ENCODE results near the gene SPNS3.

Gene SPNS3, protein sequence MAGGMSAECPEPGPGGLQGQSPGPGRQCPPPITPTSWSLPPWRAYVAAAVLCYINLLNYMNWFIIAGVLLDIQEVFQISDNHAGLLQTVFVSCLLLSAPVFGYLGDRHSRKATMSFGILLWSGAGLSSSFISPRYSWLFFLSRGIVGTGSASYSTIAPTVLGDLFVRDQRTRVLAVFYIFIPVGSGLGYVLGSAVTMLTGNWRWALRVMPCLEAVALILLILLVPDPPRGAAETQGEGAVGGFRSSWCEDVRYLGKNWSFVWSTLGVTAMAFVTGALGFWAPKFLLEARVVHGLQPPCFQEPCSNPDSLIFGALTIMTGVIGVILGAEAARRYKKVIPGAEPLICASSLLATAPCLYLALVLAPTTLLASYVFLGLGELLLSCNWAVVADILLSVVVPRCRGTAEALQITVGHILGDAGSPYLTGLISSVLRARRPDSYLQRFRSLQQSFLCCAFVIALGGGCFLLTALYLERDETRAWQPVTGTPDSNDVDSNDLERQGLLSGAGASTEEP

DNA sequence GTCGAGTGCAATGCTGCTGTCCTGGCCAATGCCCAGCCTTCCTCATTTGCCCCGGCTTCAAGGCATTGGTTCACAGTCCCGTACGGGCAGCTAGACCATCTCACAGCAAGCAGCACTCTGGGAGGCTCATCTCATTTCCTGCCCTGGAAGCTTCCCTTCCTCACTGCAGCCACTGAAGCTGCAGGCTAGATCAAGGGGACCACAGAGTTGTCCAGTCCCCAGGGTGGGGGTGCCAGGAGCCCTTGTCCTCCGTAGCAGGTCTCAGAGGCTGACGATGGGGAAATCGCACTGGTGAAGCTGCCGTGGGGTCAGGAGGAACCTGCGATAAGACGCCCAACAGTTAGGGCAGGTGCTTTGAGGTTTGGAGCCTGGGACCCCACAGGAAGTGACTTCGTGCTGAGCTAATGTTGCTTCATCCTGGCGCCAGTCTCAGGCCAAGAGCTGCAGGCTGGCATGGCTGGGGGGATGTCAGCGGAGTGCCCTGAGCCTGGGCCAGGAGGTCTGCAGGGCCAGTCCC, at the start of gene SPNS3:
Gene SPNS3, plus strand, starts transcription at position 426 of the 517 bp plus-strand sequence. Its CDS starts 28 bp downstream, at position 454.
- DNase-seq (ENCODE audit: low spot score), result no peak

DNA sequence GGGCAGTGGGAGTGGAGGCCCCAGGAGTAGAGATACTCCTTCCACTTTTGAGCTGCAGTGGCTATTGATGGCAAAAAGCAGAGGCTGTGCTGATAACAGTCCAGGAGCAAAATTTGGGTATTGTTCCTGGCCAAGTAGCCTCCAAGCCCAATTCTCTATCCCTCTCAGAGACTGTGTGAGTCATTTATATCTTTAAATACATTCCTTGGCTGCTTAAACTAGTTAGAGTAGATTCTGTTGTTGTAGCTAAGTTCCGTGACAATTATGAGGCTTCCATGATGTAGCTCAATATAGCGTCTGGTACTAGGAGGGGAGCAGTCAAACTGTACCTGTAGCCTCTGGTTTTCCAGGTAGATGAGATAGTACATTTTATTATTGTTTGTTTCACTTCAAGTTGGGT, 47.3 kb upstream of the SPNS3 start:
- DNase-seq (ENCODE audit: low spot score), result no peak

DNA sequence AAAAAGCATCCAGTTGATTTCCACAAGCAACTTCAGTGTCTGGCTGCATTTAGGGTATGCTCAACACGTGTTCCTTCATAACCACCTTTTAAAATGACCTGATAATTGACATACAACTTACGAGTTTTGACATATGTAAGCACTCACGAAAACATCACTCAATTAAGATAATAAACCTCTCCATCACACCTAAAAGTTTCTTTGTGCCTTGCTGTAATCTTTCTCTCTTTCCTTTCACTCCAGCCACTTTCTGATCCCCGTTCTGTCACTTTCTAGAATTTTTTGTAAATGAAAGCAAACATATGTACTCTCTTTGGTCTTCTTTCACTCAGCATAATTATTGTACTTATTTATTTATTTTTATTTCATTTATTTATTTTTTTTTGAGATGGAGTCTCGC, 46.6 kb upstream of the SPNS3 start:
- DNase-seq (ENCODE audit: low spot score), result no peak

DNA sequence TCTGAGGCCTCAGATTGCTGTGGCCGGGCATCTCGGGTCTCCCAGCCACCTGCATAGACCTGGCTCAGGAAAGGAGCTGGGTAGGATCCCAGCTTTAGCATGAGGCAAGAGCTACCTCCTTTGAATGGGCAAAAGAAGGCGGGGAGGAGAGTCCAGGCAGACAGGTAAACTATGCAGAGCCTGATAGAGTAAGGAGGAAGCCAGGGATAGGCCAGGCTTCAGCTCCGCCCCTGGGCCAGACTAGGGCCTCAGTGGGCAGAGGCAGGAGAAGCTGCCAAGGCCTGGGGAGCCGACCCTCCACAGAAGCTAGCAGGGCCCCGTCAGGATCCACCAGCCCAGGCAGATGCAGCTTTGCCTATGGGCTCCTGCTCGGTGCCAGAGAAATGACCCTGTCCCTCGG, 44.7 kb upstream of the SPNS3 start:
- DNase-seq (ENCODE audit: low spot score), result no peak

DNA sequence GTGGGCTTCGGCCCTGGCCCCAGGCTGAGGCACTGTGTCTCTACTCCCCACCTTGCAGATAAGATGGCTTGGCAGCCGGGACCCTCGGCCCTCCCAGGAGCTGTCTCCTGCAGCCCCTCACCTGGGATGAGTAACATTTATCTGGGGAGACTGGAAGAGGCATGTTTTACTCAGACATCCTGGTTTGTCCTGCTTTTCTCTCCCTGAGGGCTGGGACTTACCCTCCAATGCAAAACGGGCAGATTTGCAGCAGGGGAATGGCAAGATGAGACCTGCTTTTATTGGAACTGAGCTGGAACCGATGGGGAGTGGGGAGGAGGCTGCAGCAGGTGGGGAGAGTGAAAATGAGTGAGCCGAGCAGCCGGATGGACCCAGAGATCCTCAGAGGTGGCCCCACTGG, 39.9 kb upstream of the SPNS3 start:
- DNase-seq (ENCODE audit: low spot score), result no peak

DNA sequence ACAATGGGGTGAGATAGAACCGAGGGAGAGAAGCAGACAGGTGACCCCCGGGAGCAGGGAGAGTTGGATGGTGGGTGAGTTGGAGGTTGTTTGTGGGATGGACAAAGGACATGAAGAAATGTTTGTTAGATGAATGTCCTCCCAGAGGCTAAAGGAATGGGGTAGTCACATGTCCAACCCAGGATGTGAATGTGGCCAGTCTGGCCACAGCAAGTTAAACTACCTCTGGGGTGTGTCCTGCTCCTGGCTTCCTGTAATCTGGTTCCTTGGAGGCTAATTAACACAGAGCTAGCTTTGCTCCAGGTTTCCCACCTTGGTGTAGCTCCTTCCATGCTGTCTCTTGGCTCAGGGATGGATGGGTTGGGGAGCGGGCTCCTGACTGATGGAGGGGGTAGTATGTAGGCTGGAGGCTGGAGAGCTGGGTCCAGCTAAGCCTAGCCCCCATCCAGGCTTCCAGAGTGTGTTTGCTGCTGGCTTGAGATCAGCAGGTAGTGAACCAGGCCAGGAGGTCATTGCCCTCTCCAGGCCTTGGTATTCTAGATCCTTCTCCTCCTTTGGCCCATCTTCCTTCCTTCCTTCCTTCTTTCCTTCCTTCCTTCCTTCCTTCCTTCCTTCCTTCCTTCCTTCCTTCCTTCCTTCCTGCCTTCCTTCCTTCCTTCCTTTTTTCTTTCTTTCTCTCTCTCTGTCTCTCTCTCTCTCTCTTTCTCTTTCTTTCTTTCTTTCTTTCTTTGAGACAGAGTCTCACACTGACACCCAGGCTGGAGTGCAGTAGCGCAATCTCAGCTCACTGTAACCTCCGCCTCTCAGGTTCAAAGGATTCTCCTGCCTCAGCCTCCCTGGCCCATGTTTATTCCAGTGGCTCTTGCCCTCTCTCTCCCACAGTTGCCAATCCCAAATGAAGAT, 39.3 kb upstream of the SPNS3 start:
- no peak for DNase-seq (ENCODE audit: low spot score)

DNA sequence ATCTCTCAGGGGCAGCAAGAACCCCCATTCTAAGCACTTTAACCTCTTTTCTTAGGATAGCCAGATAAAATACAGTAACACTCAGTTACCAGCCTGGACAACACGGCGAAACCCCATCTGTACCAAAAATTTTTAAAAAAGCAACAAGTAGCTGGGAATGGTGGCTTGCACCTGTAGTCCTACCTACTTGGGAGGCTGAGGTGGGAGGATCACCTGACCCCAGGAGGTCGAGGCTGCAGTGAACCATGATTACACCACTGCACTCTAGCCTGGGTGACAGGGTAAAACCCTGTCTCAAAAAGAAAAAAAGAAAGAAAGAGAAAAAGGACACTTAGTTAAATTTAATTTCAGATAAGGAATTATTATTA, 38.6 kb upstream of the SPNS3 start:
- no peak for DNase-seq (ENCODE audit: low spot score)

DNA sequence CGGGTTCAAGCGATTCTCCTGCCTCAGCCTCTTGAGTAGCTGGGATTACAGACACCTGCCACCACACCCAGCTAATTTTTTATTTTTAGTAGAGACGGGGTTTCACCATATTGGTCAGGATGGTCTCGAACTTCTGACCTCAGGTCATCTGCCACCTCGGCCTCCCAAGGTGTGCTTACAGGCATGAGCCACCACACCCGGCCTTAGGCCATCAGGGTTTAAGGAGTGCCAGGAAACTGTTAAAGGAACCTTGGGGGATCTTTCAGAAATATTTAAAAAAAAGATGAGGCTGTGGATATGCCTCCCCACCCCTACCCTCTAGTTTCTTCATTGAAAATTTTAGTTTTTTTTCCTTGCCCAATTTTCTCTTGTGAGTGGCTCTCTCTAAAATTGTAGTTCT, 35.9 kb upstream of the SPNS3 start:
- no peak for DNase-seq (ENCODE audit: low spot score)

DNA sequence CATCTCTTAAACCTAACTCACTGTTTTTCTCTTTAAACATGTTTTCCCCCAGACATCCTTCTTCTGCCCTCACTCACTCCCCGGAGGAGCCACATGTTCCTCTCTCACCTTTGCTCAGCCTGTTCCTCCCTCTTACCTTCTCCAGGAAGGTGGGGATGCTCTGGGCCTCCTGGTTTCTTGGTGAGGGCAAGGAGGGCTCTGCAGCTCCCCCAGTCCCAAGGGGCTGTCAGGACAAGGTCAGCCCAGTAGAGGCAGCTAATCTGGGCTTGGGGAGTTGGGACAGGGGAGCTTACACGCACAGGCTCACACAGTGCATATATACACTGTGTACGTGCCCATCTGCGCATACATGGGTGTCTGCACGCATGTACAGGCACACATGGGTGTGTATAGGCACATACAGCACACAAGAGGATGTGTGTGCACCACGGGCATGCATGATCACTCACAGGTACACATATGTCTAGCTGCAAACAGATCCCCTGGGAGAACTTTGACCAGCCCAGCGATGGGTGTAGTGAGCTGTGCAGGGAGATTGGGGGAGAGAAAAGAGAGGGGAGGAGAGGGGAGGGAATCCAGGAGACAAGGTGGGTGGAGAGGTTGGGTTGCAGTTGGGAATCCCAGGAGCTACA, 28.6 kb upstream of the SPNS3 start:
- DNase-seq (ENCODE audit: low spot score), result no peak

DNA sequence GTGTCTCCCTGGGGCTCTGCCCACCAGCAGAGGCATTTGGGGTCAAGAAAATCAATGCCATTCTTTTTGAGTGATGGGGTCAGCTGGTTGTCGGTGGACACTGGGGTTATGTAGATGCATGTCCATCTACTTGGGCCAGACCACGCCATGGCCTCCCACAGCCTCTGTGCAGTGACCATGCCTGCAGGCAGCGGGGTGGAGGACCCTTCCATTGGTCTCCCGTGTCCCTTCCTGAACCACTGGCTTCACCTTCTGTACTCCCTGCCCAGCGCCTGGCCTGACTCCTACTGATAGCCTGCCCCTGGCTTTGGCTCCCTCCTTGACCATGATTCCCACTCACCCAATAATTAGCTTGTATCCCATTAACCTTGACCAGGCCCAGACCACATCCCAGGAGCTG, 28.0 kb upstream of the SPNS3 start:
- no peak for DNase-seq (ENCODE audit: low spot score)

DNA sequence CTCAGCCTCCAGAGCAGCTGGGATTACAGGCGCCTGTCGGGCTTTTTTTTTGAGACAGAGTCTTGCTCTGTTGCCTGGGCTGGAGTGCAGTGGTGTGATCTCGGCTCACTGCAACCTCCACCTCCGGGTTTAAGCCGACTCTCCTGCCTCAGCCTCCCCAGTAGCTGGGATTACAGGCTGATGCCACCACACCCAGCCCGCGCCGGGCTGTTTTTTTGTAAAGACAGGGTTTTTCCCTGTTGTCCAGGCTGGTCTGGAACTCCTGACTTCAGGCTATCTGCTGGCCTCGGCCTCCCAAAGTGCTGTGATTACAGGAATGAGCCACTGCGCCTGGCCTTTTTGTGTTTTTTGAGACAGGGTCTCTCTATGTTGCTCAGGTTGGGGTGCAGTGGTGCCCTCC, 27.4 kb upstream of the SPNS3 start:
- no peak for DNase-seq (ENCODE audit: low spot score)

DNA sequence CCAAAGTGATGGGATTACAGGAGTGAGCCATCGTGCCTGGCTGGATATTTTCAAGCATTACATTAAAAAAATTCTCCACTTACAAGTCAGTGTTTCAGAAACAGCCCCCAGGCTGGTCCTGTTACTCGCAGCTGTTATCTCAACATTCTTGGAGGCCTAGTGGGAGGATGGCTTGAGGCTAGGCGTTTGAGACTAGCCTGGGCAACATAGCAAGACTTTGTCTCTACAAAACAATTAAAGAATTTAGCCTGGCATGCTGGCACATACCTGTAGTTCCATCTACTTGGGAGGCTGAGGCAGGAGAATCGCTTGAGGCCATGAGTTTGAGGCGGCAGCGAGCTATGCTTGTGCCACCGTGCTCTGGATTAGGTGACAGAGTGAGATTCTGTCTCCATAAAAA, 26.5 kb upstream of the SPNS3 start:
- DNase-seq (ENCODE audit: low spot score), result no peak

DNA sequence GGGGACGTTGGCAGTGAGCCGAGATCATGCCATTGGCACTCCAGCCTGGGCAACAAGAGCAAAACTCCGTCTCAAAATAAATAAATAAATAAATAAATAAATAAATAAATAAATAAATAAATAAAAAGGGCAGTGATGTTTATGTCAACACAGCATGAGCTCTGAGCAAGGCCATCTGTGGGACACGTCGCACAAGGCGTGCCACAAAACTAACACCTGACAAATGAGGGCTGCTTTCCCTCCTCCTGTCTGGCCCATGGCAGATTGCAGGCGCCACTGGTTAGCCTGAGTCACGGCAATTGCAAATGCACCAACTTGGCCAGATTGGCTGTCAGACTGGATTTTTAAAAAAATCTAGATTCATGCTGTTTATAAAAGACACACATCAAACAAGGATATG, 25.9 kb upstream of the SPNS3 start:
- DNase-seq (ENCODE audit: low spot score), result no peak

DNA sequence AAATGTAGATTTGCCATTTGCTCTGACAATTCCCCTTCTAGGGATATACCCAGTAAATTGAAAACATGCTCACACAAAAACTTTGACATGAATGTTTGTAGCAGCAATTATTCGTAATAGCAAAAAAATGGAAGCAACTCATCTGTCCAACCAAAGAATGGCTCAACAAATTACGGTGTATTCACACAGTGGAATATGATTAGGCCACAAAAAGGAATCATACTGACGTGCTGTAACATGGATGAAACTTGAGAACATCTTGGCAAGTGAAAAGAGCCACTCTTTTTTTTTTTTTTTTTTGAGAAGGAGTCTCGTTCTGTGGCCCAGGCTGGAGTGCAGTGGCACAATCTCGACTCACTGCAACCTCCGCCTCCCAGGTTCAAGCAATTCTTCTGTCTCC, 24.1 kb upstream of the SPNS3 start:
- no peak for DNase-seq (ENCODE audit: low spot score)

DNA sequence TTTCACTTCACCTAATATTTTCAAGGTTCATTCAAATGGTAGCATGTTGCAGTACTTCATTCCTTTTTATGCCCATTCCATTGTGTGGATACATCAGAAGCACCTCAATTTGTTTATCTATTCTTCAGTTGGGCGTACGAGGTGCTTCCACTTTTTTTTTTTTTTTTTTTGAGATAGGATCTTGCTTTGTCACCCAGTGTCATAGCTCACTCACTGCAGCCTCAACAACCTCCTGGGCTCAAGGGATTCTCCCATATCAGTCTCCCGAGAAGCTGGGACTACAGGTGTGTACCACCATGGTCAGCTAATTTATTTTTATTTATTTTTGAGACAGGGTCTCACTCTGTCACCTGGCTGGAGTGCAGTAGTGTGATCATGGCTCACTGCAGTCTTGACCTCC, 22.5 kb upstream of the SPNS3 start:
- no peak for DNase-seq (ENCODE audit: low spot score)

DNA sequence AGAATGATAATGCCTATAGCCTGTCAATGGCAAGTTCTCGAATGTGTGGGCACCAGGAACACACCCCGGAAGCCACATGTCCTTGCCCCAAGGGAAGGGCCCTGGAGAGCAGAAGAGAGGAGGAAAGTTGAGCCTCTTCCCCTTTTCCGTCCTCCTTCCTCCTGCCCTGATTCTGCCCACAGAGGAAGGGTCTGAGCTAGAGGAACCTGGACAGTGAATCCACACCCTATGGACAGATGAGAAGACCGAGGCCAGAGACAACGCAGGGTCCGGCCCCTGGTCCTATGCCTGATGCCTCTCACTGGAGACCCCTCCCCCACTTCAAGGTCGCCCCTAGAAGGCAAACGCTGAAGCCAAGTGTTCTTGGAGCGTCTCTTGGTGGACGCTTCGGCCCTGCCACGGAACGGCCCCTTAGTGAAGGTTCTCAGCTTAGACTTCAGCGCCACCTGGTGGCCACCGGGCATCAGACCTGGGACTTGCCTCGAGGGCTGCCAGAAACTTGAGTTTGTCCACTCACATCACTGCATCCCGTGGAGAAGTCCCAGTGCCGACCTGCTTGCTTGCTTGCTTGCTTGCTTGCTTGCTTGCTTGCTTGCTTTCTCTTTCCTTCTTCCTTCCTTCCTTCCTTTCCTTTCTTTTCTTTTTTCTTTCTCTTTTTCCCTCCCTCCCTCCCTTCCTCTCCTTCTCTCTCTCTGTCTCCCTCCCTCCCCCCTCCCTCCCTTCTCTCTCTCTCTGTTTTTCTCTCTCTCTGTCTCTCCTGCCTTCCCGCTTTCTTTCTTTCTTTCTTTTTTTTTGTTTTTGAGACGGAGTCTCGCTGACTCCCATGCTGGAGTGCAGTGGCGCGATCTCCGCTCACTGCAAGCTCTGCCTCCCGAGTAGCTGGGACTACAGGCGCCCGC, 20.6 kb upstream of the SPNS3 start:
- DNase-seq (ENCODE audit: low spot score), result peak; percentile 98

DNA sequence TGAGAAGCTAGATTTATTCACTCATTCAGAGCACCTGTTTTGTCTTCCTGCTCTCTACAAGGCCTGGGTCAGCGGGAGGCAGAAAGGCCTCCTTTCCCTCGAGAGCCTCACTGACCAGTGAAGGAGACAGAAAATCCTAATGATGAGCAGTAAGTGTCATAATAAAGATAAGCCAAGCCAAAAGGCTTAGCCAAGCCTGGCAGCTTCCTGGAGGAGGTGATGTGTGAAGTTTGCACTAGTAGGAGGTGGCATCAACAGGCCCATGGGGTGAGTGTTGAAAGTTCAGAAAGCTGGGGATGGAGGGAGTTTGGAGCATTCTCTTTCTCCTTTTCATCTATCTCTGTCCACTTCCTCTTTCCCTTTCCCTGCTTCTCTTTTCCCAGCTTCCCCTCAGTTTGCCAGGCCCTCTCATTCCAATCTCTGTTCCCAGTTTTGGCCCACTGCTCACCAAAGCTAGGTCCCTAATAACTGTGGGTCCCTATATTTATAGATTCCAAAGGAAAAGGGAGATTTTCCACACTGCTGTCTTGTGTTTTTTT, 16.5 kb upstream of the SPNS3 start:
- no peak for DNase-seq (ENCODE audit: low spot score)

DNA sequence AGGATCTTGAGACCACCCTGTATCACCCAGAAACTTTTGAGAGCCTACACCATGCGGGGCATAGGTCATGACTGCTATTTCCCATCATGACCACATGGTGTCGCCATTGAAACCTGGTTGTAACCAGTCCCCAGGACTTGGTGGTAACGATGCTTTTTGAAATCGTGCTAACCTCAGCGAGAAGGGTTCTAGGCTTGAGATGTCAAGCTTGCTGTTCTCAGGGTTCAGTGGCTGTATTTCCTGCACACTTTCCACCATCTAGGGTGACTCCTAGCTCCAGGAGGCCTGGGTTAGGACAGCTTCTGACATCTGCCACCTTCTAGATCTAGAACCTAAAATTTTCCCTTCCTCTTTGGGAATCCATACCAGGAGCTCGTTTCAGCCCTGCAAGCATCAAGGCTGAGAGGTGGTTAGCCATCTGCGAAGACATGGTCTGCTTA, 13.0 kb upstream of the SPNS3 start:
- peak; percentile 79 for DNase-seq (ENCODE audit: low spot score)

DNA sequence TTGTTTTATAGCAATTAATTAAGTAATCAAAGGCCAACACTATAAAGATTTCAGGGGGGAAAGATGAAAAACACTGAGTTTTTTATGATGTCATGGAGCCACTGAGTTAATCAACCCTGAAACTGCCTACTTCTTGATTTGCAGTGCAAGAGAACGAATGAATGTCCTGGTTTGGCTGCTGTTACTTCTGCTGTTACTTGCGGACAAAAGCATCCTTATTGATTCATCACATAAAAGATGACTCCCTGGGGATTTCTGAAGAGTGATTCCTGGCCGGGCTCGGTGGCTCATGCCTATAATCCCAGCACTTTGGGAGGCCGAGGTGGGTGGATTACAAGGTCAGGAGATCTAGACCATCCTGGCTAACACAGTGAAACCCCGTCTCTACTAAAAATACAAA, 10.9 kb upstream of the SPNS3 start:
- no peak for DNase-seq (ENCODE audit: low spot score)

DNA sequence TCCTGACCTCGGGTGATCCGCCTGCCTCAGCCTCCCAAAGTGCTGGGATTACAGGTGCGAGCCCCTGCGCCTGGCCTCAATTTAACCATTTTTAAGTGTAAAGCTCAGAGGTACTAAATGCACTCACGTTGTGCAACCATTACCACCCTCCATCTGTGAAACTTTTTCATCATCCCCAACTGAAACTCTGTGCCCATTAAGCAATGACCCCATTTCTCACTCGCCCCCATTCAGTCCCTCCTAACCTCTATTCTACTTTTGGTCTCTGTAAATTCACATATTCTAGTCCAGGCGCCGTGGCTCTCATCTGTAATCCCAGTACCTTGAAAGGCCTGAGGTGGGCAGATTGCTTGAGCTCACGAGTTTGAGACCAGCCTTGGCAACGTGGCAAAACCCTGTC, 8.3 kb upstream of the SPNS3 start:
- no peak for DNase-seq (ENCODE audit: low spot score)
